Measurements from ENCODE around the gene ATP6V1G3.

Gene ATP6V1G3

DNA sequence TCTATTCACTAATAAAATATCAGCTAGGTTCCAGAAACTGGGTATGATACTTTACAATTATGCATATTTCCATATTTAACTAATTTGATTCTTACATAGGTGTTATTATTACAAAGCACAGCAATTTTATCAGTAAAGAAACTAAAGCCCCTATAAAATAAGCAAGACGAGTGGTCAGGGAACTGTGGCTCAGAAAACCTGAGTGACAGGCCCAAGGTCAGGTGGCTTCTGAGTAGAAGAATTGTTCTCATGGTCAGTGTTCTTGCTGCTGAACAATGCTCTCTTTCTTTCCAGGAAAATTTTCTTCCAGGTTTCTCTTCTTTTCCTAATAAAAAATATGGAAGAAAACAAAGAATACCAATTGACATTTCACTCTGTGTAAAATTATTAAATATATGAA, 2.2 kb upstream of the ATP6V1G3 start:
- DNase-seq (ENCODE audit: low read depth in 2 of 2), result no peak

GRCh38 chr1:198541737-198542136, 1.3 kb upstream of the ATP6V1G3 start:
- no peak for DNase-seq (ENCODE audit: low read depth in 2 of 2)

DNA sequence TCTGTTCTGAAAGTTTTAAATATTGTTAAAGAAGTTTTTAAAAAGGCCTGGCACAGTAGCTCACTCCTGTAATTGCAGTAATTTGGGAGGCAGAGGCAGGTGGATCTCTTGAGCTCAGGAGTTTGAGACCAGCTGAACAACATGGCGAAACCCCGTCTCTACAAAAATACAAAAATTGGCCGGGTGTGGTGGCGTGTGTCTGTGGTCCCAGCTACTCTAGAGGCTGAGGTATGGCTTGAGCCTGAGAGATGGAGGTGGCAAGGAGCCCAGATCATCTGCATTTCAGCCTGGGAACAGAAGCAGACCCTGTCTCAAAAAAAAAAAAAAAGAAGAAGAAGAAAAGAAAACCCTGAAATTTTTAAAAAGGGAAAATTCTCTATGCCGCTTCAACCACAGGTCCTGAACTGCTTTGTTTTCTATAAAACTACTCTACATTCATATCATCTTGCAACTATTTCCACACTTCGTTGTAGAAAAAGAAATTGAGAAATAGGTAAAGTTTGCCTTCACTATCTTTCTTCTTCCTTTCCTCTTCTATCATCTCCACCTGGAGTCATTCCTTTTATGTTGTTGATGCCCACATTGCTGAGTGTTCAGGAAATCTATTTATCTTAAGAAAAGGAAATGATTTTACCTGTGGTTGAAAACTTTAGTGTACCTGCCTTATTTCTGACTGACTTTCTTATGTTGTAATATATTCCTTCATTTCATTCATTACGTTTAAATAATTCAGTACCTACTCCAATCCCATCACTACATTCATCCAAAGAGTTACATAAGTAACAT, 1.7 kb downstream of the ATP6V1G3 start:
- DNase-seq (ENCODE audit: low read depth in 2 of 2), result no peak

DNA sequence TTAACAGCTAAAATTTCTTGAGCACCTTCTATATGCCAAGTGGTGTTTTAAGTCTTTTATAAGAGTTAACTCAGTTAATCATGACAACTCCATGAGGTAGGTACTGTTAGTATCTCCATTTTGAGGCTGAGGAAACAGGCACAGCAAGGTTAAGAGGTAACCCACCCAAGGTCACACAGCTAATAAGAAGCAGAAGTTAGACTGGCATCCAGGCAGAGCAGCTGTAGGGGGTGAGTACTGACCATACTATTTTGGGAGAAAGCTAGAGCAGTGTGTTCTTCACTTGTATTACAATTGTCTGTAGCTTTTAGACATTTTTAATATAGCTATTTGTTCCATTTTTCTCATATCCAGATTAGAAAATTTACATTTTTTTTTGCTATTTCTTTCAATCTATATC, 4.8 kb downstream of the ATP6V1G3 start:
- no peak for DNase-seq (ENCODE audit: low read depth in 2 of 2)

DNA sequence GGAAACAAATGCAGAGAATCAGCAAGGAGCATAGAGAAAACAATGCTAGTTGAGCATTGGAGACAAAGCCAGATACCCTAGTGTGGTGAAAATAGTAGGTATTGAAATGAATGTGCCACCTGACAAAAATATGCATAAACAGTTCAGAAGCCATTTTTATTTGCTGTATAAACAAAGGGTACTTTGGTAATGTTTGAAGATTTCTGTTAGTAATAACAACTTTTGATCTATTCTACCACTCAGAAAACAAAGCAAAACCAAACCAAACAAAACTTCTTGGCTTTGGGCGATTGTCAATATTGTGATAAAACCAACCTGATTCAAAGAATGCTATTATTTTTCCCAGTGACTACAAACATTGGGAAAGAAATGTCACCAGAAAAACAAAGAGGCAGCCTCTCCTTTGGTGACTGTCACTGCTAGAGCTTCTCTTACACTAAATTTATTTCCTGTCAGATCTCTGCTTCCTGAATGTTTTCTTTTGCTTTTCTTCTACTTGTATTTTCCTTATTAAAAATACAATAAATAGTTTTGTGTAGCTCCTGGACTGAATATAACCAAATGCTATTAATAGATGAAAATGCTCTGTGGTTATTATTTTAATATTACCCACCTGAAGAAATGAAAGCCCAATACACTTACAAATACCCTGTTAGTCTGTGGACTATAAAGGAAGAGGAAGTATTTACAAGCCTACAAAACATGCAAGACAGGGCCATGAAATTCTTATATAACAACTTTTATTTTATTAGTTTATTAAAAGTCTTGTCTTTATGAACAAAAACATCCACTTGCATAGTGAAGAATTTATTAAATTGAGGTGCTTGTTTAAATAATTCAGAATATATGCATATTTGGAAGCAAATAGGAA, 5.7 kb downstream of the ATP6V1G3 start:
- DNase-seq (ENCODE audit: low read depth in 2 of 2), result no peak

DNA sequence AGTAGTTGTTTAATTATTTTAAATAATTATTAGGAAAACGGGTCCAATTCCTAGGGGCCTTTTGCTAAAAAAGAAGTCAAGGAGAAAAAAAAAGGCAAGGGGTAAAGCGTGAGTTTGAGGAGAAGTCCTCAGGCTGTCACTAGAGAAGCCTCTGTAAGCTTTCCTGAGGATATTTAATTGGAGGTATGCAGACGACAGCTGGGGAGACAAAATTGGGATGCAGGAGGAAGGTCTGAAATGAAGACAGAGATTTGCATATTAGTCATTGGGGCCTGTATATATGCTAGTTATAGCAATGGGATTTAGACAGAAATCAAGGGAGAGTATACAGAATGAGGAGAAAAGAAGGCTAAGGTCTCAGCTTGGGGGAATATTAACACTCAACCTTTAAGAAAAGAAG, 8.6 kb downstream of the ATP6V1G3 start:
- no peak for DNase-seq (ENCODE audit: low read depth in 2 of 2)

DNA sequence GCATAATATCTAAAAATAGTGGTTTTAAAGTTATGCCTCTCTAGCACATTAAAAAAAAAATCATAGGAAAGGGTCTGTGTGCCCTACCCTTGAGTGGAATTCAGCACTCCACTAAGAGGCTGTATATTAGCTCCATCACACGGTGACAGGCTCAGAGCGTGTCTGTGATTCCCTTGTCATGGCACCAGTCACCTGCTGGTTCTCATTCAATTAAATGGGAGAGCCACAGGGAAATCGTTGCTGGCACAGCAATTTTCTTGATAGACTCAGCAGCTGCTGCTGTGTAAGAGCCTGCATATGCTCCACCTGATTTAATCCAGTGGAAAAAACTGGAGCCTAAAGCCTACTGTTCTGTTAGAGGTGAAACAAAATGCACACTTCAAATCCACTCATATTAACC, 9.5 kb downstream of the ATP6V1G3 start:
- DNase-seq (ENCODE audit: low read depth in 2 of 2), result no peak

DNA sequence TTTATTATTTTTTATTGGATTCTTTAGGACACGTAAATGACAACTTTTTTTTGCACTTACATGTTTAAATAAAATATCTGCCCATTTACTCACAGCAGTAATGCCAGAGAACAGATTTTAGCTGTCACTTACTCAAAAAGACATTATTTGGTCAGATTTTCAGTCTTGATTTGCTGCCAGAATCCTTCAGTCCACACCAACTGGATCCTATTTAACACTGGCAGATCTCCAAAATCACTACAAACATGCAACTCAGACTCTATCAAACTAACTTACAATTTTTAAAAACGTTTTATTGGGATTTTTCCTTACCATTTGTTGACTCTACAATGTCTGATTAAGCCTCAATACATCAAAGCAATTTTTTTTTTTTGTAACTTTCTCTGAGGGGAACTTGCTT, 11.1 kb downstream of the ATP6V1G3 start:
- DNase-seq (ENCODE audit: low read depth in 2 of 2), result no peak

- DNase-seq (ENCODE audit: low read depth in 2 of 2), result no peak
These were observed 12.1 kb downstream of the ATP6V1G3 start for GRCh38 chr1:198528364-198528763.

- no peak for DNase-seq (ENCODE audit: low read depth in 2 of 2)
These were observed 15.9 kb downstream of the ATP6V1G3 start for GRCh38 chr1:198524556-198524955.

DNA sequence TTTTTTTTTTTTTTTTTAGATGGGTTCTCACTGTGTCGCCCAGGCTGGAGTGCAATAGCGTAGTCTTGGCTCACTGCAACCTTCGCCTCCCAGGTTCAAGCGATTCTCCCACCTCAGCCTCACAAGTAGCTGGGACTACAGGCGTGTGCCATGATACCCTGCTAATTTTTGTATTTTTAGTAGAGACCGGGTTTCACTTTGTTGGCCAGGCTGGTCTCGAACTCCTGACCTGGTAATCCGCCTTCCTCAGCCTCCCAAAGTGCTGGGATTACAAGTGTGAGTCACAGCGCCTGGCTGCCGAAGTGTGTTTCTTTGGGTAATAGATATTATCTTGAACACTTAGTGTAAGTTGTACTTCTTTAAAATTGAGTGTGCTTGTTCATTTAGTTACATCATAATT, 16.4 kb downstream of the ATP6V1G3 start:
- DNase-seq (ENCODE audit: low read depth in 2 of 2), result peak in 1 of 2 donors; percentile 8

DNA sequence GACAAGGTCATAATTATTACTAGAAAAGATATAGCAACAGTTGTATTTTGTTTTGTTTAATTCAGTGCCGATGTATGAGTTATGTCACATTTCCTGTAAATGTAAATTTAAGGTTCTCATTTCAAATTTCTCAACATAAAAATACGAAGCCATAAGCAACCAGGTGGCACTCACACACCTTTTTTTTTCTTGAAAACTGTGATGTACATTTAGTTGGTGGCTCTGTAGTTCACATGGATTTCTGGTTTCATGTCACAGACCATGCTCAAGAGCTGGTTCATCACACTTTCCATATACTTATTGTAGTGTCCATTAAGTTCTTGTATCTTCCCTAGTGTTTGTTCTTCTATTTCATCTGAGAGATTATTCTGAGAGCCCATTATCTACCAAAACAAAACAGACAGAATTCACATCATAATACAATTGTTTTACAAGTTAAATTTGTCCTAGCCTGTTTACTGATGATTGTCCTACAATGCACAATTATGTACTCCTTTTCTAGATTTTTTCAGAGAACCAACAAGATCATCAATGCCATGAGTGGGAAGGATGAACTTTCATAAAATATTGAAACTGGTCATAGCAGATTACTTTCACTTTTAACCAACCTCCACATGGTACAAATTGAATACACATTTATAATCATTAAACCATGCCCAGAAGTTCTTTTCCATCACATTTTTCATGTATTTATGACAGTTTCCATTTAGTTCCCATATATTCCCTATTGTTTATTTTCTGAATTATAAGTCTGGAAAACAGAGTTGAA, 17.1 kb downstream of the ATP6V1G3 start:
- DNase-seq (ENCODE audit: low read depth in 2 of 2), result no peak

DNA sequence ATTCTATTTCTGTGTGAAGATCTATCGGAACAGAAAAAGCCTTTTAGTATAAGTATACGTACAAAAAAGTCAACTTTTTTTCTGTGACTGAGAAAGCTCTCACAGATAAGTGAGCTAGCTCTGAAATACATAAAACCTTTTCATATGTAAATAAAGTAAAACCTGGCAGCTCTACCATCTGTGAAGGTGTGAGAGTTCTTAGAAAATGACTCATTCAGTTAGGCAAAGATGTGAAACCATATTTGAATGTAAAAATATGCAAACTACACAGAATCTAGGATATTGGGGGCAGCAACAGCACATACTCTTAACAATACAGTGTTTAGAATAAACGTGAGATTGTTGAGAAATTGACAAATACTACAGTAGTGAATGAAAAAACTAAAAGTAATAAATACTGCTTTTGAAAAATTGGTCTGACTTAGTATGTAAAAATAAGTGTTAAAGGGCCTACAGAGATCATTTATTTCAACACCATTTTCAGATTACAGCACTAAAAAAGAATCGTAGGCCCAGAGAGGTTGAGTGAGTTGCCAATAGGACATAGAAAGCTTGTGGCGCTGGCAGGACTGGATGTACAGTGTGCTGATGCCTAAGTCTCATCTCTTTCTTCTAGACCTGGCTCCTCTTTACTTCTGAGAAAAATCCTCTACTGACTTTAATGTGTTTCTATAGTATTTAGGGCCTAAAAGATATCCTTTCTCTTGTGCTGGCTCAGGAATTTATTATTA, 19.8 kb downstream of the ATP6V1G3 start:
- no peak for DNase-seq (ENCODE audit: low read depth in 2 of 2)

- DNase-seq (ENCODE audit: low read depth in 2 of 2), result no peak
These were observed 20.6 kb downstream of the ATP6V1G3 start for GRCh38 chr1:198519639-198520501.

GRCh38 chr1:198517623-198518199, 22.8 kb downstream of the ATP6V1G3 start:
- no peak for DNase-seq (ENCODE audit: low read depth in 2 of 2)

- no peak for DNase-seq (ENCODE audit: low read depth in 2 of 2)
These were observed 40.4 kb downstream of the ATP6V1G3 start for GRCh38 chr1:198500096-198500495.

- DNase-seq (ENCODE audit: low read depth in 2 of 2), result no peak
These were observed 40.9 kb downstream of the ATP6V1G3 start for GRCh38 chr1:198499588-198499987.

GRCh38 chr1:198498881-198499280, 41.6 kb downstream of the ATP6V1G3 start:
- DNase-seq (ENCODE audit: low read depth in 2 of 2), result no peak

- DNase-seq (ENCODE audit: low read depth in 2 of 2), result no peak
These were observed 42.4 kb downstream of the ATP6V1G3 start for GRCh38 chr1:198498103-198498385.

DNA sequence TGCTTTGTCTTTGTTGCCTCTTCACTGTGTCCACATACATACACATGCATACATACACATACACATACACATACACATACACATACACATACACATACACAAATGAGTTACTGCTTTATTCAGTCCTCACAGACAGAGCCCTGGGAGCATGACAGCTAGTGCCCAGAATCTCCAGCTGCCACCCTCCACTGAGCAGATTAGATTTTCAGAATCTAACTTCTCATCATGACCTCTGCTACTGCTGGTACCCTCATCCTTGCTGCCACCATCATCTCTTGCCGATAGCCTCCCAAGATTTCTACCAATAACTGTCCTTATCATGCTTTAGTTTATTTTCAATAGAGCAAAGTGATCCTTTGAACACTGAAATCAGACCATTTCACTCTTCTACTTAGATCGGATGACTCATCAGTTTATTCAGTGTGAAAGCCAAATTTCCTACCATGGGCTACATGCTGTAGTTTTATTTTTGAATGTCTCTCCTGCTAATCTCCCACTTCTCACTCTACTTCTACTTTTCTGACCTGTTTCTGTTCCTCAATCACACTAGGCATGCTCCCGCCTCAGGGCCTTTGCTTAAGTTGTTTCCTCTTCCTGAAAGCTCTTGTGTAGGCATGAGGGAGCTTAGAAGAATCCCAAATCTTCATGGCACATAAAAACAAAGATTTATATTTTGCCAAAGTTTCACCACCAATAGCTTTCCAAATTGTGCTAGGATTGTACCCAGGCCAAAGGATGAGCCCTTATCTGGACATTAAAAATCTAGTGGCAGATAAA, 43.0 kb downstream of the ATP6V1G3 start:
- no peak for DNase-seq (ENCODE audit: low read depth in 2 of 2)

All from stimulated activated CD4-positive, alpha-beta T cell treated with anti-CD3 and anti-CD28 coated beads, Interleukin-15, amount 100 ng/mL, for 48 hours (primary cell).